GM18505 (cell line): ENCODE data around the gene CACNA1C.

Experiments used
- ATAC-seq: cut with Tn5 transposase; IDR thresholded peaks from one replicate; pipeline ENCODE4 v1.9.1; 2021; ENCODE audit not compliant: unreplicated experiment
- POLR2A ChIP-seq: IDR thresholded peaks from 4 replicates; pipeline ENCODE4 v1.6.1; 2011; ENCODE audit warnings: borderline replicate concordance; ENCODE audit not compliant: insufficient read depth, insufficient read length; ENCODE audit errors: extremely low read depth

The CACNA1C gene

DNA sequence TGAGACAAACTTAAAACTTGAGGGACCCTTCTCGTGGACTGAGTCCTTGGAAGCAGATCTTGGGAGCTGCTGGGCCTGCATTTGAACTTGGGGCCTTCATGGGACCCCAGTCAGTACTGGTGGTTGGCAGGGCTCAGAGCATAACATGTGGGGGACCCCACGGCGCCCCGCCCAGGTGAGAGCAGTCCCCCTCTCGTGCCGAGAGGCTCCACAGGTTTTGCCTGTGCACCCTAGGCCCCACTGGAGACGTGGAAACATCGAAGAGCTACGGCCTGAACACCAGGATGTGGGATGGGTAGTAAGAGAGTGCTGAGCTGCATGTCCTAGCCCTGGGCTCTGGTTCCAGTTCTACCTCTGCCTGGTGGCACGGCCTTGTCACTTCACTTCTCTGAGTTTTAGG is 84.1 kb downstream of the CACNA1C start:
- ATAC-seq, result no peak
- no peak for TF ChIP-seq POLR2A

- no peak for TF ChIP-seq POLR2A
- no peak for ATAC-seq
Observed at GRCh38 chr12:2137711-2138110, 84.9 kb downstream of the CACNA1C start.

GRCh38 chr12:2138294-2138693 is 85.5 kb downstream of the CACNA1C start:
- no peak for ATAC-seq

GRCh38 chr12:2138871-2139308 is 86.1 kb downstream of the CACNA1C start:
- no peak for ATAC-seq
- no peak for TF ChIP-seq POLR2A

More at GRCh38 chr12:2138294-2138693, 85.5 kb downstream of the CACNA1C start:
- TF ChIP-seq POLR2A, result no peak

DNA sequence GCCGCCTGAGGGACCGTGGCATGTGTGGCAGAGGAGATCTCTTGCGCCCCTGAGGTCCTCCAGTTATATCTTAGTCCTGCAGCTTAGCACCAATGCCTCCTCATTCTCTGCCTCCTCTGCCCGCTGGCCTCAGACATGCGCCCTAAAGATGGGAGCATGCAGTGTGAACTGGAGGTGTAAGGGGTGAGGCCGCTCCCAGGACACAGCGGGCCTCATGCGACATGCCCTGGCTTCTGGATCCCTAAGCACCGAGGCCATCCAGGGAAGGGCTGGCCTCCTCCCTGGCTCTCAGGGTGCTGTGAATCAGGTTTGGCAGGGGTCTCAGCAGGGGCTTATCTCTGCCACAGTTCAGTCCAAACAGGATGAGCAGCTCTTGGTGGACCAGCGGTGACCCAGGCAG is 86.9 kb downstream of the CACNA1C start:
- TF ChIP-seq POLR2A, result no peak
- ATAC-seq, result no peak

- no peak for TF ChIP-seq POLR2A
- ATAC-seq, result no peak
Observed at GRCh38 chr12:2140858-2141519, 88.2 kb downstream of the CACNA1C start.

DNA sequence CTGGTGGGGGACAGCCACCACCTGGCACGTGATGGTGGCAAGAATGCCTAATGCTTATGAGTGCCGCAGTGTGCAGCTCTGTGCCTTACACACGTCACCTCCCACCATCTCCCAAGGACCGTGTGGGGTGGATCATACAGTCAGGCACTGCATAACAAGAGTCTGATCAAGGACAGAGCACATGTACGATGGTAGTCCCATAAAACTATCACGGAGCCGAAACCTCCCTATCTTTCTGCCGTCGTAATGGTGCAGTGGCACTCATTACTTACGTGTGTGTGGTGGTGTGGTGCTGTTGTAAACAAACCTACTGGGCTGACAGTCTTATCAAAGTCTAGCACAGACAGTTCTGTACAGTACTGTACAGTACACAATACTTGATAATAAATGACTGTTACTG is 89.3 kb downstream of the CACNA1C start:
- ATAC-seq, result no peak

GRCh38 chr12:2144951-2145350 is 92.2 kb downstream of the CACNA1C start:
- TF ChIP-seq POLR2A, result no peak
- no peak for ATAC-seq

More for the DNA sequence above, 89.3 kb downstream of the CACNA1C start:
- TF ChIP-seq POLR2A, result no peak

DNA sequence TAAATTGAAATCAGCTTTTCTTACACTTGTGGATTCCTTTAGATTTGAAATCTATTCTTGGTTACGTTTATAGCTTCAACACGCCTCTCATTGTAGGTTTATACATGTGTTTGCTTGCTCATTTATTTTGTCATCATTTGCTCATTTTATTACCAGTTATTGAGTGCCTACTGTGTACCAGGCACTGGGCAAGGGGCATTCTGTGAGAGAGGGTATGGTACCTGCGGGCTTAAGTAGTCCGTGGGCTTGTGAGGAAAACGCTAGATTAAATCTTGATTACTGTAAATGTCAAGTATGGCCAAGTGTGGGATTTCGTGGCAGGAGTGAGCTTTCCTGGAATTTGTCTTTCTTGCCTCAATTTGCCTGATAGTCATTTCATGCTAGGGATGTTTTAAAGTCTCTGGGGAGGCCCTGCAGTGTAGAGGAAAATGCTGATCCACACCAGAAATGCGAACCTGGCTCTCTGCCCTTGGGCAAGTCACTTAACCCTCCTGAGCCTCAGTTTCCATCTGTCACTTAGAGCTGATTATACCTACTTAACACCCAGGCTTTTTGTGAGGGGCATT is 92.7 kb downstream of the CACNA1C start:
- TF ChIP-seq POLR2A, result no peak
- no peak for ATAC-seq

DNA sequence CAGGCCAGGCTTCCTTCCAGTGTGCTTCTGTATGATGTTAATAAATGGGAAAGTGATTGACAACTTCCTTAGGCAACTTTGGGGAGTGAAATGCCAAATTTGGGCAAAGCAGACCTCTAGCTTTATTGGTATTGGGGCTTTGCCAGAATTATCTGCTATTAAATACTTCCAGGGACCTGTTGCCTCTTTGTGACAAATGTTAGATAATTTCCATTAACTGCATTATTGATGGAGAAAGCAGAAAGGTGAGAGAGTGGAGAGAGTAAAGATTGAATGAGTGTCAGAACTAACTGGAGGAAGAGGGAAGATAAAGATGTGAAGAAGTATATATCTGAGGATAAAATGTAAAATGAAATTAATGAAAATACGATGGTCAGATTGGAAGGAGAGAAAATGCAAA is 94.5 kb downstream of the CACNA1C start:
- no peak for ATAC-seq
- no peak for TF ChIP-seq POLR2A

DNA sequence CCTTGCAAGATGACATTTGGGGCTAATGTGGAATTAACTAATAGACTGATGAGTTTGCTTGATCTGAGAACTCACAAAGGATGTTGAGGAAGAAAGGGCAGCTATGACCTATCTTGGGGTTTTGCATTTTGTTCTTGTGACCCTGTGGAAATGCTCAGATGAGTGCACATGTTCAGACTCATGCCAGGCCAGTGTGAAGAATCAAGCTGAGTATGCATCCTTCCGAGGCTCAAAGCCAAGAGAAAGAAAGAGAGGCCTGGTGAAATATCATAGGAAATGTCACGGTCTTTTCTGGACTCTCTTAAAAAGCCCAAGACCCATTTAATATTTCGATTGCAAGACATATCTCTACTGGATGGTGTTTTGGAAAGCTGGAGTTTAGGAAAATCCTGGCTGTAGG is 96.3 kb downstream of the CACNA1C start:
- no peak for TF ChIP-seq POLR2A
- no peak for ATAC-seq

GRCh38 chr12:2150833-2151232 is 98.0 kb downstream of the CACNA1C start:
- no peak for TF ChIP-seq POLR2A
- no peak for ATAC-seq

DNA sequence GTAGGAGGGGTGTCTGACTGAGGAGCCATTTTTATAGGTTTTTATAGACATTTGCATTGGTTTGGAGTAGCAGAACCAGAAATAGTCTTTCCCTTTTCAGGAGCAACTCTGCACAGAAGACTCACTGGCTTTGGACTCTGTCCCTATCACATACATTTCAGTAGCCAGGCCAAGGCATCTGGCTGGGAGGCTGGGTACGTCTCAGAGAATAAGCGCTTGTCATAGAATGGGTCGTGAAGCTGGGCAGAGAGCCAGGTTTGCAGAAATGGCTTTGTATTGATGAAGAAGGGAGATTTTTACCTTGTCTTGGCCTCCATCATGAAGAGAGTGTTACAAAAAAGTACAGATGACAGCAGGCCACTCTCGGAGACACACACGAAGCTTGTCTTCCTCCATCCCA is 98.6 kb downstream of the CACNA1C start:
- no peak for TF ChIP-seq POLR2A

GRCh38 chr12:2152134-2152533 is 99.3 kb downstream of the CACNA1C start:
- ATAC-seq, result no peak

More for the DNA sequence above, 98.6 kb downstream of the CACNA1C start:
- no peak for ATAC-seq

GRCh38 chr12:2154050-2154449 is 101.3 kb downstream of the CACNA1C start:
- no peak for ATAC-seq
- no peak for TF ChIP-seq POLR2A

More at GRCh38 chr12:2152134-2152533, 99.3 kb downstream of the CACNA1C start:
- TF ChIP-seq POLR2A, result no peak

DNA sequence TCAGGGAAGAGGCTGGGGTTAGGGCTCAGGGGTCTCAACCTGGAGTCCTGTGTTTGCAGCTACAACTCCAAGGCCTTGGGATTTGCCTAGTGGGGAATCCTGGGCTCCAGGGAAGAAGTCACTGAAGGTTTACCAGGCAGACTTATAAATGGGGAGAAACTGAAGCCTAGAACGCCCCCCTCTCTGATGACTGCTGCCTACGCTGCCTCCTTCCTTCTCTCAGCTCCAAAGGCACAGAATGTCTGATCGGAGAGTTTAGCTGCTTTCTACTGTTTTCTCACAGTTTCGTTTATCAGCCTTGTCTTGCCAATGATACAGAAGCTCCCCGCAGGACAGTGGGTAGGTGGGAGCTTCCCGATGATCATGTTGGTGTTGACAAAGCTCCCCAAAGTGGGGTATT is 101.7 kb downstream of the CACNA1C start:
- no peak for ATAC-seq
- no peak for TF ChIP-seq POLR2A
